WTC11 (cell line): ENCODE results near the gene SPATS2. TPM values are rescaled to one million over a fixed set of nuclear protein-coding genes. Genes with fewer than 3 reads are reported as not detected.

ENCODE experiments used
- ATAC-seq: fragments of 200-7000 bp; cut with Tn5 transposase; 2 replicates; pipeline ENCODE4 v1.10.0; 2021; ENCODE audit warnings: mild to moderate bottlenecking, moderate library complexity
- CTCF ChIA-PET: fragments of 300-600 bp; sonication (Branson Sonifier 250); formaldehyde crosslinking; loops from one replicate; lab custom pipeline; 2021; ENCODE audit warnings: antibody characterized with exemption; lab: Charles Lee
- POLR2A ChIA-PET: fragments of 350-600 bp; sonication (Branson Sonifier 250); formaldehyde crosslinking; loops from one replicate; lab custom pipeline; 2021; ENCODE audit warnings: antibody characterized with exemption; lab: Charles Lee
- DNase-seq: peaks from one replicate; pipeline ENCODE4 v3.0.0; 2021; ENCODE audit warnings: low spot score
- H3K27ac Mint-ChIP-seq: 2 replicates; pipeline ENCODE4 v1.8.0; 2021; ENCODE audit warnings: mixed read lengths
- H3K27me3 Mint-ChIP-seq: 2 replicates; pipeline ENCODE4 v1.8.0; 2021; ENCODE audit warnings: low read depth, mild to moderate bottlenecking, moderate library complexity, mixed read lengths
- H3K36me3 Mint-ChIP-seq: 2 replicates; pipeline ENCODE4 v1.8.0; 2021; ENCODE audit warnings: mixed read lengths
- H3K4me1 Mint-ChIP-seq: 2 replicates; pipeline ENCODE4 v1.8.0; 2022; ENCODE audit warnings: mixed read lengths
- H3K4me3 Mint-ChIP-seq: 2 replicates; pipeline ENCODE4 v1.8.0; 2021; ENCODE audit warnings: mild to moderate bottlenecking, moderate library complexity, mixed read lengths
- H3K9me3 Mint-ChIP-seq: 2 replicates; pipeline ENCODE4 v1.8.0; 2021; ENCODE audit warnings: mixed read lengths
- ATF1 ChIP-seq: sonication (generic); formaldehyde crosslinking; IDR thresholded peaks from 2 replicates; pipeline ENCODE4 v1.8.1; 2023; ENCODE audit warnings: mild to moderate bottlenecking, moderate library complexity, missing genetic modification reagents
- CREM ChIP-seq: sonication (generic); formaldehyde crosslinking; IDR thresholded peaks from 2 replicates; pipeline ENCODE4 v1.8.1; 2022; ENCODE audit warnings: mild to moderate bottlenecking, missing genetic modification reagents, moderate library complexity
- EMX1 ChIP-seq: fragments of 250-450 bp; sonication (Bioruptor Pico); IDR thresholded peaks from 2 replicates; pipeline ENCODE4 v1.8.0; 2021; ENCODE audit warnings: mild to moderate bottlenecking
- ETV6 ChIP-seq: sonication (generic); formaldehyde crosslinking; IDR thresholded peaks from 2 replicates; pipeline ENCODE4 v1.8.1; 2022; ENCODE audit warnings: mild to moderate bottlenecking, missing genetic modification reagents
- FOXK1 ChIP-seq: sonication (generic); formaldehyde crosslinking; IDR thresholded peaks from 2 replicates; pipeline ENCODE4 v1.8.0; 2022; ENCODE audit warnings: mild to moderate bottlenecking, moderate library complexity, missing genetic modification reagents
- FOXP1 ChIP-seq: sonication (generic); formaldehyde crosslinking; IDR thresholded peaks from 2 replicates; pipeline ENCODE4 v1.8.0; 2022; ENCODE audit warnings: missing genetic modification reagents, mild to moderate bottlenecking, moderate library complexity, borderline replicate concordance
- HMGA2 ChIP-seq: fragments of 250-450 bp; sonication (Bioruptor Pico); IDR thresholded peaks from 2 replicates; pipeline ENCODE4 v1.4.0; 2021; ENCODE audit warnings: mild to moderate bottlenecking, moderate library complexity
- IRF2 ChIP-seq: sonication (generic); formaldehyde crosslinking; IDR thresholded peaks from 2 replicates; pipeline ENCODE4 v1.8.0; 2022; ENCODE audit warnings: low read depth, missing genetic modification reagents, borderline replicate concordance
- NFATC4 ChIP-seq: fragments of 250-450 bp; sonication (Bioruptor Pico); IDR thresholded peaks from 2 replicates; pipeline ENCODE4 v1.9.0; 2021; ENCODE audit warnings: mild to moderate bottlenecking
- NR2C2 ChIP-seq: sonication (generic); formaldehyde crosslinking; IDR thresholded peaks from 2 replicates; pipeline ENCODE4 v1.8.0; 2022; ENCODE audit warnings: mild to moderate bottlenecking, missing genetic modification reagents
- RORB ChIP-seq: fragments of 250-450 bp; sonication (Bioruptor Pico); IDR thresholded peaks from 2 replicates; pipeline ENCODE4 v1.9.0; 2021; ENCODE audit warnings: mild to moderate bottlenecking
- SP1 ChIP-seq: sonication (generic); formaldehyde crosslinking; conservative IDR thresholded peaks from 2 replicates; pipeline ENCODE4 v1.8.1; 2022; ENCODE audit warnings: missing genetic modification reagents
- TEAD1 ChIP-seq: sonication (generic); formaldehyde crosslinking; IDR thresholded peaks from 2 replicates; pipeline ENCODE4 v1.8.0; 2022; ENCODE audit warnings: mild to moderate bottlenecking, missing genetic modification reagents
- TP53 ChIP-seq: sonication (generic); formaldehyde crosslinking; IDR thresholded peaks from 2 replicates; pipeline ENCODE4 v1.8.1; 2023; ENCODE audit warnings: mild to moderate bottlenecking, missing genetic modification reagents
- ZNF232 ChIP-seq: sonication (generic); formaldehyde crosslinking; IDR thresholded peaks from 2 replicates; pipeline ENCODE4 v1.8.0; 2022; ENCODE audit warnings: mild to moderate bottlenecking, missing genetic modification reagents
- ZNF263 ChIP-seq: sonication (generic); formaldehyde crosslinking; IDR thresholded peaks from 2 replicates; pipeline ENCODE4 v1.8.1; 2022; ENCODE audit warnings: low read depth, mild to moderate bottlenecking, moderate library complexity, missing genetic modification reagents
- ZNF396 ChIP-seq: fragments of 250-450 bp; sonication (Bioruptor Pico); IDR thresholded peaks from 2 replicates; pipeline ENCODE4 v1.8.0; 2021; ENCODE audit warnings: mild to moderate bottlenecking, moderate library complexity, borderline replicate concordance
- total RNA-seq: library from RNA; stranded (reverse); gene quantifications from 3 replicates; pipeline ENCODE4 v1.2.3, GENCODE V29; 2021
- TF ChIP-seq, protein P1 (sequence below): sonication (generic); formaldehyde crosslinking; IDR thresholded peaks from 2 replicates; pipeline ENCODE4 v1.8.0; 2022; ENCODE audit warnings: mild to moderate bottlenecking, missing genetic modification reagents
- TF ChIP-seq, protein P2 (sequence below): fragments of 250-450 bp; sonication (Bioruptor Pico); IDR thresholded peaks from 2 replicates; pipeline ENCODE4 v1.8.0; 2021; ENCODE audit warnings: mild to moderate bottlenecking
- TF ChIP-seq, protein P3 (sequence below): fragments of 250-450 bp; sonication (Bioruptor Pico); IDR thresholded peaks from 2 replicates; pipeline ENCODE4 v1.9.0; 2021; ENCODE audit warnings: moderate library complexity, mild to moderate bottlenecking, inconsistent platforms, borderline replicate concordance
- TF ChIP-seq, protein P4 (sequence below): sonication (generic); formaldehyde crosslinking; IDR thresholded peaks from 2 replicates; pipeline ENCODE4 v1.8.0; 2022; ENCODE audit warnings: mild to moderate bottlenecking, missing genetic modification reagents
- TF ChIP-seq, protein P5 (sequence below): sonication (generic); formaldehyde crosslinking; IDR thresholded peaks from 2 replicates; pipeline ENCODE4 v1.8.1; 2023; ENCODE audit warnings: mild to moderate bottlenecking, missing genetic modification reagents, moderate library complexity

Gene SPATS2
- total RNA-seq, 1 experiment from 2014 or later, result 25.9 TPM

DNA sequence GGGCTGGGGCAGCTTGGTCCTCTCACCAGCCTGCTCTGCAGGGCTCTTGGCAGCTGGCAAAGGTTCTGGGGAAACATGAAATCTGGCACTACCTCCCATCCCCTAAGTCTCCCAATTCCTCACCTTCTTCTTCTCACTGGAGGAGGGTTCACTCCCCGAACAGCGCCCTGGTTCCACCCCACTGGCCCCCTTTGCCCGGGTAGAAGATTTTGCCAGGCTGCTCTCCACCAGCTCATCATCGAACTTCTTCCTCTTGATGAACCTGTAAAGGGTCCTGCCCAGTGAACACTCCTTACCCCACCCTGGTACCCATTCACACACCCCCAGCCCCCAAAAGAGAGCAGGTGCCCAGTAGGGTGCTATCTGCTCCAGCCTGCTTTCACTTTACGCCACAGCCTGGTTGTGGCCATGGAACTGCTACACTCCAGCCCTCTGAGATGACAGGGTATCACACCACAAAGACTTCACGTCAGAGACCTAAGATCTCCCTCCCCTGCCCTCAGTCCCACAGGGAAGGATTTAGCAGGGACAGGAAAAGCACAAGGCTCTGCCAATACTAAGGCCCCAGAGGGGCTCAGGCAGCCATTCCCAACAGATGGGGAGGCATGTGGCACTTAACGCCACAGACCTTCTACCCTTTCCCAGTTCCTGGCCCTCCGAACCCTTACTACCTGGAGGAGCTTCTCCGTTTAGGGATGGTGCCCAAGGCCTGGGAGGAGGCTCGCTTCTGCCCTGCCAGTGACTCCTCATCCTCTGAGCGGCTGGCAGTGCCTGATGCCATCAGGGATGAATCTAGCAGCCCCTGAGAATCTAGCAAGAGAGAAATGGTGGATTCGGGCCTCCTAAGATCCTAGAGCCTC is 198.4 kb downstream of the SPATS2 start:
- no peak for DNase-seq
- no peak for TF ChIP-seq EMX1 (CRISPR knock-in tag)
- ATAC-seq, result no peak
- Mint-ChIP-seq H3K27me3 (no peaks in the 10 kb centered on the region), H3K4me3 (no peak overlapping the region; the same call in 1 of the 2 replicates), H3K4me1 (peaks cover 12% of the 10 kb centered on the region), H3K9me3 (no peaks in the 10 kb centered on the region), H3K36me3 (peaks cover 28% of the 10 kb centered on the region), H3K27ac (no peak overlapping the region)
- POLR2A ChIA-PET, result no interaction called here
- CTCF ChIA-PET, result interaction anchor here (1.2 to 2.3 kb wide), 2 partner anchors 15 to 58 kb away, joined by 4 to 6 read pairs; partner anchors contain the start of gene PRPF40B

DNA sequence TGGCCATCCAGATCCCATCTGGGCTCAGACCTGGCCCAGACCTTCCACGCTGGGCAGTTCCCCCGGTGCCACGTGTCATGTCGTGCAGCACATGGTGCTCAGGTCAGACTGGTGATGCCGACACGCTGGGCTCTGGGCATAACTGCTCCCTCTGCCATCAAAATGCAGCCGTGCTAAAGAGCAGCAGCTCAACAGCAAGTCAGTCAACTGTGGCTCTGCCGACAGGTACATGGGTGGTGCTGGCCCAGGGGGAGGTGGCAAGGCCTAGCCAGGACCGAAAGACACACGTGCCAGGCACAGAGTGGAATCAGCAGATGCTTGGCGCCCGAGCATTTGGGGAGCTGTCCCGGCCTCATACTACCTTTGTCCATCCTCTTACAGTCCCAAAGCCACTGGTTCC is 199.1 kb downstream of the SPATS2 start:
- DNase-seq, result no peak
- ChIA-PET CTCF (interaction anchor here (1.2 to 2.1 kb wide), 4 partner anchors 13 to 269 kb away, joined by 4 to 17 read pairs (median 8); partner anchors contain the start of gene PRPF40B), POLR2A (interaction anchor here (0.6 kb wide), 1 partner anchor 81 kb away, joined by 3 read pairs; no protein-coding TSS in a partner anchor)
- TF ChIP-seq, protein P1, sequence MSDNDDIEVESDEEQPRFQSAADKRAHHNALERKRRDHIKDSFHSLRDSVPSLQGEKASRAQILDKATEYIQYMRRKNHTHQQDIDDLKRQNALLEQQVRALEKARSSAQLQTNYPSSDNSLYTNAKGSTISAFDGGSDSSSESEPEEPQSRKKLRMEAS, result no peak
- TF ChIP-seq, protein P2, sequence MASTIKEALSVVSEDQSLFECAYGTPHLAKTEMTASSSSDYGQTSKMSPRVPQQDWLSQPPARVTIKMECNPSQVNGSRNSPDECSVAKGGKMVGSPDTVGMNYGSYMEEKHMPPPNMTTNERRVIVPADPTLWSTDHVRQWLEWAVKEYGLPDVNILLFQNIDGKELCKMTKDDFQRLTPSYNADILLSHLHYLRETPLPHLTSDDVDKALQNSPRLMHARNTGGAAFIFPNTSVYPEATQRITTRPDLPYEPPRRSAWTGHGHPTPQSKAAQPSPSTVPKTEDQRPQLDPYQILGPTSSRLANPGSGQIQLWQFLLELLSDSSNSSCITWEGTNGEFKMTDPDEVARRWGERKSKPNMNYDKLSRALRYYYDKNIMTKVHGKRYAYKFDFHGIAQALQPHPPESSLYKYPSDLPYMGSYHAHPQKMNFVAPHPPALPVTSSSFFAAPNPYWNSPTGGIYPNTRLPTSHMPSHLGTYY (CRISPR knock-in tag), result no peak
- TF ChIP-seq EMX1 (CRISPR knock-in tag), result no peak
- no peak for ATAC-seq
- Mint-ChIP-seq H3K4me1 (peaks cover 12% of the 10 kb centered on the region), H3K27ac (no peak overlapping the region), H3K4me3 (peak overlapping the region; percentile 98; the same call in 1 of the 2 replicates), H3K36me3 (peaks cover 27% of the 10 kb centered on the region), H3K9me3 (no peaks in the 10 kb centered on the region), H3K27me3 (no peaks in the 10 kb centered on the region)

DNA sequence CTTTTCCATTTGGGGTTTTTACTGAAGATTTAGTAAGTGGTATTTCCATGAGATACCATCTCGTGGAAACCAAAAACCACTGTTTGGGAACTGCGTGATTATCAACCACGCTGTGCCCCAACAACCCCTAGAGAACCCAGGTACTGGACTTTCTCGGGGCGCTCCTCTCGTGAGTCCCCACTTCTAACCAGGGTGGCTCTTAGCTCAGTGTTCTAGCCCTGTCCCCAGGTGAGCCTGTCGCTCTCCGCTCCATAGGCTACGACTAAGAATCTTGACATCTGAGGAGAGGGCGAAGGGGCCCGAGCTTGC is 200.0 kb downstream of the SPATS2 start:
- CTCF ChIA-PET, result interaction anchor here (0.5 to 2.1 kb wide), 5 partner anchors 13 to 270 kb away, joined by 3 to 17 read pairs (median 4); no protein-coding TSS in a partner anchor

DNA sequence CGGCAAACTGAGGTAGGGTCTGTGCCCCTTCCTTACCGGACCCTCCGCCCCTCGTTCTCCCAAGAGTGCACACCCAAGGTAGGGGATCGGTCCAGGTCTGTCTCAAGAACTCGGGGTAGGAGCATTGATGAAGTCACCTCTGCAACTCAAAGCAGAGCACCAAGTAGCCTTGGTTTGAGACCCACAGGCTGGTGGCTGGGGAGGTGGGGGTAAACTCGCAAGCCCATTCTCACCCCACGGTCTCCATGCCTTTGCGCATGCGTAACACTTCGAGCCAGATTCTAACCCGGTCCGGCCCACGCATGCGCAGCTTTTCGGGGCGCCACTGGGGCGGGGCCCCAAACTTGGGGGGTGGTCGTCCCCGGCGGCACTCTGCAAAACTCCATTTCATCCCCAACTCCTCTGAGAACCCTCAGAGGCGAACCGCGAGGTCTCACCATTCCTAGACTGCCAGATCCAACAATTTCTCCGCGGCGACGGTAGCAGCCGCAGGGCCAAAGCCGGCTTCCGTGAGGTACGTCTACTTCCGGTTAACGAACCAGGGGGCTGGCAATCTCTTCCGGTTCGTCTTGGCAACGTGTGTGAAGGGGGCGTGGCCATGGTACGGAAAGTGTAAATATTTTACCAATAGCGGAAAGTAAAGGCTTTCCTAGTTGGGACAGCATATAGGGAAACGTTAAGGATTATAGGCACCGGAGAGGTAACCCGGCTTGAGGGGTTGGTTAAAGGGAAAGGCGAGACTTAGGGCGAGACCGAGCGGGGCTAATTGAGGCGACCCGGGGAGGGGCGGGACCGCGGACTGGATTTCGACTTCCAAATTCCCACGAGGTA is 200.6 kb downstream of the SPATS2 start, which contains the start of gene MCRS1:
MCRS1 (minus strand) TSS at position 532 of the 831 bp plus-strand sequence. CDS start 1,411 bp downstream, outside the sequence.
- peaks cover 12% of the 10 kb centered on the region for H3K4me1 Mint-ChIP-seq
- no peak for TF ChIP-seq TP53
- peak; percentile 93 for TF ChIP-seq SP1 (CRISPR knock-in tag)
- peak; percentile 18; the same call in 1 of the 2 replicates for TF ChIP-seq TEAD1 (CRISPR knock-in tag)
- TF ChIP-seq, protein P3, sequence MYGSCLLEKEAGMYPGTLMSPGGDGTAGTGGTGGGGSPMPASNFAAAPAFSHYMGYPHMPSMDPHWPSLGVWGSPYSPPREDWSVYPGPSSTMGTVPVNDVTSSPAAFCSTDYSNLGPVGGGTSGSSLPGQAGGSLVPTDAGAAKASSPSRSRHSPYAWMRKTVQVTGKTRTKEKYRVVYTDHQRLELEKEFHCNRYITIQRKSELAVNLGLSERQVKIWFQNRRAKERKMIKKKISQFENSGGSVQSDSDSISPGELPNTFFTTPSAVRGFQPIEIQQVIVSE (CRISPR knock-in tag), result no peak
- TF ChIP-seq FOXP1 (CRISPR knock-in tag), result 0 out of 2 replicates have a peak, but pooled peaks have one; percentile 27
- TF ChIP-seq, protein P4, sequence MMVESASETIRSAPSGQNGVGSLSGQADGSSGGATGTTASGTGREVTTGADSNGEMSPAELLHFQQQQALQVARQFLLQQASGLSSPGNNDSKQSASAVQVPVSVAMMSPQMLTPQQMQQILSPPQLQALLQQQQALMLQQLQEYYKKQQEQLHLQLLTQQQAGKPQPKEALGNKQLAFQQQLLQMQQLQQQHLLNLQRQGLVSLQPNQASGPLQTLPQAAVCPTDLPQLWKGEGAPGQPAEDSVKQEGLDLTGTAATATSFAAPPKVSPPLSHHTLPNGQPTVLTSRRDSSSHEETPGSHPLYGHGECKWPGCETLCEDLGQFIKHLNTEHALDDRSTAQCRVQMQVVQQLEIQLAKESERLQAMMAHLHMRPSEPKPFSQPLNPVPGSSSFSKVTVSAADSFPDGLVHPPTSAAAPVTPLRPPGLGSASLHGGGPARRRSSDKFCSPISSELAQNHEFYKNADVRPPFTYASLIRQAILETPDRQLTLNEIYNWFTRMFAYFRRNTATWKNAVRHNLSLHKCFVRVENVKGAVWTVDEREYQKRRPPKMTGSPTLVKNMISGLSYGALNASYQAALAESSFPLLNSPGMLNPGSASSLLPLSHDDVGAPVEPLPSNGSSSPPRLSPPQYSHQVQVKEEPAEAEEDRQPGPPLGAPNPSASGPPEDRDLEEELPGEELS (CRISPR knock-in tag), result 0 out of 2 replicates have a peak, but pooled peaks have one; percentile 17
- TF ChIP-seq RORB, result no peak
- TF ChIP-seq HMGA2 (CRISPR knock-in tag), result no peak
- TF ChIP-seq NFATC4 (CRISPR knock-in tag), result no peak
- TF ChIP-seq IRF2 (CRISPR knock-in tag), result no peak
- peak; percentile 90 for TF ChIP-seq ETV6
- TF ChIP-seq, protein P1, result peak; percentile 79
- TF ChIP-seq FOXK1, result peak; percentile 81
- TF ChIP-seq NR2C2 (CRISPR knock-in tag), result peak; percentile 98
- TF ChIP-seq, protein P5, sequence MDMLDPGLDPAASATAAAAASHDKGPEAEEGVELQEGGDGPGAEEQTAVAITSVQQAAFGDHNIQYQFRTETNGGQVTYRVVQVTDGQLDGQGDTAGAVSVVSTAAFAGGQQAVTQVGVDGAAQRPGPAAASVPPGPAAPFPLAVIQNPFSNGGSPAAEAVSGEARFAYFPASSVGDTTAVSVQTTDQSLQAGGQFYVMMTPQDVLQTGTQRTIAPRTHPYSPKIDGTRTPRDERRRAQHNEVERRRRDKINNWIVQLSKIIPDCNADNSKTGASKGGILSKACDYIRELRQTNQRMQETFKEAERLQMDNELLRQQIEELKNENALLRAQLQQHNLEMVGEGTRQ (CRISPR knock-in tag), result 0 out of 2 replicates have a peak, but pooled peaks have one; percentile 18
- TF ChIP-seq CREM, result peak; percentile 81
- TF ChIP-seq ZNF396, result no peak

More for the DNA sequence above, 200.0 kb downstream of the SPATS2 start:
- no peaks in the 10 kb centered on the region for H3K27me3 Mint-ChIP-seq
- H3K27ac Mint-ChIP-seq, result peak overlapping the region; percentile 99
- H3K36me3 Mint-ChIP-seq, result peaks cover 23% of the 10 kb centered on the region
- POLR2A ChIA-PET, result interaction anchor here (0.9 to 1.0 kb wide), 2 partner anchors 10 to 13 kb away, joined by 3 to 5 read pairs; no protein-coding TSS in a partner anchor
- H3K4me1 Mint-ChIP-seq, result peaks cover 12% of the 10 kb centered on the region
- ATAC-seq, result no peak
- H3K4me3 Mint-ChIP-seq, result peak overlapping the region; percentile 98
- TF ChIP-seq ZNF232 (CRISPR knock-in tag) (no peak), ATF1 (CRISPR knock-in tag) (no peak), ZNF263 (CRISPR knock-in tag) (no peak)
- no peak for DNase-seq
- peaks cover 7% of the 10 kb centered on the region for H3K9me3 Mint-ChIP-seq

More for the DNA sequence above, 200.6 kb downstream of the SPATS2 start, which contains the start of gene MCRS1:
- H3K27ac Mint-ChIP-seq, result peak within 1 kb of the TSS; percentile 99
- DNase-seq, result peak; percentile 81
- POLR2A ChIA-PET, result interaction anchor here (0.9 to 1.0 kb wide), 2 partner anchors 11 to 13 kb away, joined by 3 to 5 read pairs; no protein-coding TSS in a partner anchor
- peaks cover 17% of the 10 kb centered on the region for H3K36me3 Mint-ChIP-seq
- peak within 1 kb of the TSS; percentile 98 for H3K4me3 Mint-ChIP-seq
- peaks cover 7% of the 10 kb centered on the region for H3K9me3 Mint-ChIP-seq
- CTCF ChIA-PET, result interaction anchor here (0.5 to 2.4 kb wide), 6 partner anchors 13 to 271 kb away, joined by 3 to 17 read pairs (median 8); no protein-coding TSS in a partner anchor
- no peaks in the 10 kb centered on the region for H3K27me3 Mint-ChIP-seq
- ATAC-seq, result peak; percentile 74
